WERI-Rb-1 (cell line): Measurements from ENCODE around the gene SPATA46.

ENCODE experiments used
- DNase-seq: peaks from one replicate; pipeline ENCODE4 v3.0.0-alpha.2; 2020
- H3K27ac ChIP-seq: fragments of 250-450 bp; sonication (Bioruptor Pico); 2 replicates; pipeline ENCODE4 v1.5.1; 2020; ENCODE audit warnings: mild to moderate bottlenecking, moderate library complexity
- H3K27me3 ChIP-seq: fragments of 250-450 bp; sonication (Bioruptor Pico); 2 replicates; pipeline ENCODE4 v1.5.1; 2021; ENCODE audit warnings: mild to moderate bottlenecking, low read depth, moderate library complexity; ENCODE audit not compliant: insufficient read depth, severe bottlenecking
- H3K36me3 ChIP-seq: fragments of 250-450 bp; sonication (Bioruptor Pico); 2 replicates; pipeline ENCODE4 v1.5.1; 2020; ENCODE audit warnings: mild to moderate bottlenecking, moderate library complexity
- H3K4me3 ChIP-seq: 2 replicates; pipeline ENCODE4 v1.5.1; 2011; ENCODE audit warnings: low read depth, mild to moderate bottlenecking, control low read depth, low read length
- H3K9me3 ChIP-seq: fragments of 250-450 bp; sonication (Bioruptor Pico); 2 replicates; pipeline ENCODE4 v1.5.1; 2021; ENCODE audit warnings: mild to moderate bottlenecking, moderate library complexity; ENCODE audit not compliant: severe bottlenecking
- TF ChIP-seq, protein P1 (sequence below): IDR thresholded peaks from 2 replicates; pipeline ENCODE4 v1.5.1; 2011; ENCODE audit warnings: low read depth, mild to moderate bottlenecking, control low read depth, inconsistent platforms, low read length

Gene SPATA46

DNA sequence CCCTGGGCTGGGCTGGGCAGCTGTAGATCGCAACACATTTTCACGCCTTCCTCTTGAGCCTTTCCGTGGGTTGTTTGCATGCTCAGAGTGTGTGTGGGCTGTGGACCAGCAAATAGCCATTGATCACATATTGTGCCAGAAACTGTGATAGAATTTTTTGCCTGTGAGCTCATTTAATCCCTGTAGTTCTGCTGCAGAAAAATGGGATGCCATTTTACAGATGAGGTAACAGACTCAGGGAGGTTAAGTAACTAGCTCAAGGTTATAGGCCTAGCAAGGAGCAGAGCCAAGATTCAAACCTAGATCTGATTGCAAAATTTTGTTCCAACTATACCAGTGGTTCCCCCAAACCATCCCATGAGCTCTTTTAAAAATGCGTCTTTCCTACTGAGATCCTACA lies 10.5 kb downstream of the SPATA46 start:
- TF ChIP-seq, protein P1, sequence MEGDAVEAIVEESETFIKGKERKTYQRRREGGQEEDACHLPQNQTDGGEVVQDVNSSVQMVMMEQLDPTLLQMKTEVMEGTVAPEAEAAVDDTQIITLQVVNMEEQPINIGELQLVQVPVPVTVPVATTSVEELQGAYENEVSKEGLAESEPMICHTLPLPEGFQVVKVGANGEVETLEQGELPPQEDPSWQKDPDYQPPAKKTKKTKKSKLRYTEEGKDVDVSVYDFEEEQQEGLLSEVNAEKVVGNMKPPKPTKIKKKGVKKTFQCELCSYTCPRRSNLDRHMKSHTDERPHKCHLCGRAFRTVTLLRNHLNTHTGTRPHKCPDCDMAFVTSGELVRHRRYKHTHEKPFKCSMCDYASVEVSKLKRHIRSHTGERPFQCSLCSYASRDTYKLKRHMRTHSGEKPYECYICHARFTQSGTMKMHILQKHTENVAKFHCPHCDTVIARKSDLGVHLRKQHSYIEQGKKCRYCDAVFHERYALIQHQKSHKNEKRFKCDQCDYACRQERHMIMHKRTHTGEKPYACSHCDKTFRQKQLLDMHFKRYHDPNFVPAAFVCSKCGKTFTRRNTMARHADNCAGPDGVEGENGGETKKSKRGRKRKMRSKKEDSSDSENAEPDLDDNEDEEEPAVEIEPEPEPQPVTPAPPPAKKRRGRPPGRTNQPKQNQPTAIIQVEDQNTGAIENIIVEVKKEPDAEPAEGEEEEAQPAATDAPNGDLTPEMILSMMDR: no peak
- Histone ChIP-seq H3K4me3 (no peak overlapping the region), H3K27me3 (no peaks in the 10 kb centered on the region), H3K27ac (no peak overlapping the region), H3K9me3 (no peaks in the 10 kb centered on the region), H3K36me3 (peaks cover 31% of the 10 kb centered on the region)
- no peak for DNase-seq

DNA sequence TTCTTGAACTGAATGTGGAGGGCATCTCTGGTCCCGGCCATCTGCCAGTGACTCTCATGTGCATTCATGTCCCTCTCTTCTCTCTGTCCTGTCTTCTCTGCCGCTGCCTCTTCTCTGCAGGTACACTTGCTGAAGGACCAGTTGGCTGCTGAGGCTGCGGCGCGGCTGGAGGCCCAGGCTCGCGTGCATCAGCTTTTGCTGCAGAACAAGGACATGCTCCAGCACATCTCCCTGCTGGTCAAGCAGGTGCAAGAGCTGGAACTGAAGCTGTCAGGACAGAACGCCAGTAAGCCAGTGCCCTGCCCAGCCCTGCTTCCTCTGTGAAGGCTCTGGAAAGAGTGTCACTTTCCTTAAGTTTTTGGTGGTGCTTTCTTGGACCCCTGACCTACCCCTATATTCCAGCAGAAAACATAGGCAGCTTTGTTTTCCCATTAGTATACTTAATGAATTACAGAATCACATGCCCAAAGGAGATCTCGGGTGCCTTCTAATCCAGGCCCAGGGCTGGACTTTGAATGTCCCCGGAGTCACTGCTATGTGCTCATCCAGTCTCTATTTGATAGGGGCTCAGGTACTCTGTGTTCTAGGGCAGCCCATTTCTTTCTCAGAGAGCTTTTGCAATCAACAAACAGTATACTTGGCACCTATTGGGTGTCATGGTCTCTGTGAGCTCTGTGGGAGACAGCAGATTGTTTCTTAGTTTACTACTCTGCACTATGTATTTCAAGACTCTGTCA lies 11.2 kb downstream of the SPATA46 start:
- H3K36me3 ChIP-seq: peaks cover 37% of the 10 kb centered on the region
- no peak overlapping the region for H3K4me3 ChIP-seq
- H3K9me3 ChIP-seq: no peaks in the 10 kb centered on the region
- TF ChIP-seq, protein P1: no peak
- H3K27ac ChIP-seq: no peak overlapping the region
- no peak for DNase-seq
- H3K27me3 ChIP-seq: no peaks in the 10 kb centered on the region

DNA sequence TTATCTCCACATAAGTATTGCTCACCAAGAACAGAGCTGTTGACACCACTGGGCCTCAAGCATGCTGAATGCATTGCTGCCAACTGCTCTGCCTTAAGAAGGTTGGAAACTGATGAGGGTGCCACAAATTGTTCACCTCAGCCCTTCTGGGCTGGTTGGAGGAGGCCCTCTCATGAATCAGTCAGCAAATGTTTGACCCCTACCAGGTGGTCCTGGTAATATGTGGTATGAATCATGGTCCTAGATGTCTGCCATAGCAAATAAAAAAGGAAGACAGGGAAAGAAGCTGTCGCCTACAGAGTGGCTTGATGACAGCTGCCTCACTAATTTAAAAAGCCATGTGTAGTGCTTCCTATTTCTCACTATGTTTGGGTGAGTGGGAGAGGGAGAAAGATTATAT lies 12.2 kb downstream of the SPATA46 start:
- no peak for DNase-seq
- H3K36me3 ChIP-seq: peaks cover 39% of the 10 kb centered on the region
- no peaks in the 10 kb centered on the region for H3K27me3 ChIP-seq
- H3K9me3 ChIP-seq: no peaks in the 10 kb centered on the region
- H3K4me3 ChIP-seq: no peak overlapping the region
- H3K27ac ChIP-seq: no peak overlapping the region
- TF ChIP-seq, protein P1: no peak

DNA sequence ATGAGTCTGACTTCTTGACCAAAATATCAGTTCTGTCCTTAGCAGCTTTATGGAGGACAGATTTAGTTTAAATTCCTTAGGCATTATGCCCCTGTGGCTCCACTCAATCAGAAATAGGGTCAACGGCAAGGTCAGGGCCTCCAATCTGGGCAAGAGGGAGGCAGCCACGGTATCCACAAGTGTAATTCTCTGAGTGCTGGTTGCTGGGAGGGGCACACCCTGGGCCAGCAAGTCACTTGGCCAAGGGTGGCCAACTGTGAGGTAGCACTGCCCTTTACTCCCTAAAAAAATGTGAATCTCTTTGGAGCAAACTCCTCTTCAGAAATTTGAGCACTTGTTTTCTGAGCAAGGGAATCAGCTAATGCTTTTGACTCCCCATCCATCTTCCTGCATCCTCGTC lies 12.8 kb downstream of the SPATA46 start:
- DNase-seq: no peak
- Histone ChIP-seq H3K36me3 (peaks cover 44% of the 10 kb centered on the region), H3K27me3 (no peaks in the 10 kb centered on the region), H3K9me3 (no peaks in the 10 kb centered on the region), H3K27ac (no peak overlapping the region), H3K4me3 (no peak overlapping the region)
- TF ChIP-seq, protein P1: no peak

DNA sequence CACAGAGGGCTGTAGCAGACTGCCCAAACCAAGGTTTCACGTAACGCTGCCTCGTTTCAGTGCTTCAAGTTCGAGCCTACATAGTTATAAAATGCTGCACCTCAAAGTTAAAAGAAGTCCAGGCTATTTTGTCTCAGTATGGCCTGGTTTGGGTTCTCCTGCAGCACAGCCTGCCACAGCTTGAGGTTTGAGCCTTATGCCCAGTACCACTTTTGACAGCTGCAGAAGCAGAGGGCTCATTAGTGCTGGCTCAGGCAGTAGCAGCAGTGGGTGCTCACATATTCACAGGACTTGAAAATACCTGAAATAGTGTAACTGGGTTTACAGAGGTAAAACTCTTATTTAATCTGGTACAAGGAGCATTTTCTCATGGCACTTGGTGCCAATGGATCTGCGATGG lies 15.3 kb downstream of the SPATA46 start:
- DNase-seq: no peak
- Histone ChIP-seq H3K4me3 (no peak overlapping the region), H3K27me3 (no peaks in the 10 kb centered on the region), H3K9me3 (no peaks in the 10 kb centered on the region), H3K27ac (no peak overlapping the region), H3K36me3 (peaks cover 46% of the 10 kb centered on the region)
- TF ChIP-seq, protein P1: no peak

DNA sequence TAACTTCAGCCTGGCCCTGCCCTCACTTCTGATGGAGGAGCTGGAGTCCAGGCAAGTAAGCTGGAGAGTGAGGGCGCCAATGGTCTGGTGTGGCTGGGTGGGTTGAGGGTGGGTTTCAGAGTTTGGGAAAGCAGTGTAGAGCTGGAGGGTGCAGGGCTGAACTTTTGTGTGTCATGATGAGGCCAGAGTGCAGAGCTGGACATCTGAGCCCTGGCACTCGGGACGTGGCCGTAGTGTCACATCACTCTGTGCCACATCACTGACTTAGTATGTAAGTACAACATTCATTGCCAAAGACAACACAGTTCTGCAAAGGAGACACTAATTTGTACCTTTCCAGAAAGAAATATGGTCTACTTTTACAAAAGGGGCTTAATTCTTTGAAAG lies 15.8 kb downstream of the SPATA46 start:
- H3K9me3 ChIP-seq: no peaks in the 10 kb centered on the region

More for the DNA sequence above, 15.8 kb downstream of the SPATA46 start:
- no peak for DNase-seq
- Histone ChIP-seq H3K27me3 (no peaks in the 10 kb centered on the region), H3K27ac (no peak overlapping the region), H3K36me3 (peaks cover 51% of the 10 kb centered on the region), H3K4me3 (no peak overlapping the region)
- TF ChIP-seq, protein P1: no peak
